Liver (tissue), 9 donors: ENCODE results near the gene PCID2. TPM values are rescaled to one million over a fixed set of nuclear protein-coding genes. Genes with fewer than 3 reads are reported as not detected.

Experiments
- DNase-seq: peaks from one replicate; pipeline ENCODE4 v3.0.0-alpha.2; 2017; ENCODE audit warnings: low spot score
- H3K27ac ChIP-seq, 2 donors: one replicate each; pipeline ENCODE4 v1.7.0; 2013; ENCODE audit warnings: inconsistent platforms in 2 of 2, low read length in 2 of 2, control low read depth in 1 of 2, low read depth in 1 of 2, mild to moderate bottlenecking in 1 of 2
- H3K27me3 ChIP-seq, 4 donors: one replicate each; pipeline versions ENCODE4 v1.6.1 to v1.7.0; 2013; ENCODE audit warnings: low read length in 3 of 4, inconsistent platforms in 1 of 4, mild to moderate bottlenecking in 1 of 4, moderate library complexity in 1 of 4; ENCODE audit not compliant: control insufficient read depth in 4 of 4, insufficient read depth in 4 of 4
- H3K36me3 ChIP-seq, 4 donors: one replicate each; pipeline versions ENCODE4 v1.6.1 to v1.7.0; 2013; ENCODE audit warnings: low read length in 3 of 4, mild to moderate bottlenecking in 3 of 4, low read depth in 1 of 4, moderate library complexity in 1 of 4; ENCODE audit not compliant: control insufficient read depth in 4 of 4, insufficient read depth in 3 of 4
- H3K4me1 ChIP-seq, 4 donors: one replicate each; pipeline versions ENCODE4 v1.6.1 to v1.7.0; 2013; ENCODE audit warnings: low read length in 3 of 4, mild to moderate bottlenecking in 3 of 4, moderate library complexity in 1 of 4; ENCODE audit not compliant: control insufficient read depth in 4 of 4, insufficient read depth in 4 of 4
- H3K4me3 ChIP-seq, 3 donors: one replicate each; pipeline versions ENCODE4 v1.6.1 to v1.7.0; 2013; ENCODE audit warnings: low read length in 3 of 3, control low read depth in 1 of 3, low read depth in 1 of 3, mild to moderate bottlenecking in 1 of 3
- H3K9ac ChIP-seq, 2 donors: one replicate each; pipeline ENCODE4 v1.7.0; 2013; ENCODE audit warnings: low read length in 2 of 2, mild to moderate bottlenecking in 2 of 2, moderate library complexity in 2 of 2, control low read depth in 1 of 2, low read depth in 1 of 2
- H3K9me3 ChIP-seq, 4 donors: one replicate each; pipeline versions ENCODE4 v1.6.1 to v1.7.0; 2013; ENCODE audit warnings: low read length in 3 of 4; ENCODE audit not compliant: control insufficient read depth in 4 of 4
- ATF3 ChIP-seq: IDR thresholded peaks from 2 replicates; pipeline ENCODE4 v1.6.1; 2016; ENCODE audit warnings: antibody characterized with exemption
- CTCF ChIP-seq: fragments of 150-350 bp; IDR thresholded peaks from 2 replicates; pipeline ENCODE4 v1.5.1; 2017; ENCODE audit warnings: improper control_type of control experiment, low read depth, low read length; ENCODE audit not compliant: missing input control
- EGR1 ChIP-seq, 2 donors: IDR thresholded peaks; 2 replicates each; pipeline ENCODE4 v1.6.1; 2016 to 2018; ENCODE audit warnings: antibody characterized with exemption in 2 of 2, low read depth in 2 of 2
- FOXA1 ChIP-seq: IDR thresholded peaks from 2 replicates; pipeline ENCODE4 v1.6.1; 2016; ENCODE audit warnings: antibody characterized with exemption
- FOXA2 ChIP-seq: IDR thresholded peaks from 2 replicates; pipeline ENCODE4 v1.6.1; 2016; ENCODE audit warnings: antibody characterized with exemption
- GABPA ChIP-seq, 2 donors: IDR thresholded peaks in 1 of 2; conservative IDR thresholded peaks in 1 of 2; 2 replicates each; pipeline ENCODE4 v1.6.1; 2016; ENCODE audit warnings: antibody characterized with exemption in 2 of 2, mild to moderate bottlenecking in 1 of 2, moderate library complexity in 1 of 2
- HNF4A ChIP-seq, 2 donors: conservative IDR thresholded peaks; 2 replicates each; pipeline ENCODE4 v1.6.1; 2016; ENCODE audit warnings: antibody characterized with exemption in 2 of 2, mild to moderate bottlenecking in 2 of 2
- JUND ChIP-seq, 2 donors: IDR thresholded peaks; 2 replicates each; pipeline ENCODE4 v1.6.1; 2016; ENCODE audit warnings: antibody characterized with exemption in 2 of 2
- MAX ChIP-seq: IDR thresholded peaks from 2 replicates; pipeline ENCODE4 v1.6.1; 2016; ENCODE audit warnings: antibody characterized with exemption
- NR2F2 ChIP-seq: IDR thresholded peaks from 2 replicates; pipeline ENCODE4 v1.6.1; 2016; ENCODE audit warnings: antibody characterized with exemption
- RAD21 ChIP-seq, 2 donors: IDR thresholded peaks; 2 replicates each; pipeline ENCODE4 v1.6.1; 2016; ENCODE audit warnings: antibody characterized with exemption in 2 of 2, mild to moderate bottlenecking in 2 of 2
- REST ChIP-seq: IDR thresholded peaks from 2 replicates; pipeline ENCODE4 v1.6.1; 2016; ENCODE audit warnings: antibody characterized with exemption, mild to moderate bottlenecking
- RXRA ChIP-seq, 2 donors: IDR thresholded peaks; 2 replicates each; pipeline ENCODE4 v1.6.1; 2017 to 2018; ENCODE audit warnings: antibody characterized with exemption in 2 of 2, mild to moderate bottlenecking in 1 of 2
- SP1 ChIP-seq: IDR thresholded peaks from 2 replicates; pipeline ENCODE4 v1.6.1; 2018; ENCODE audit warnings: antibody characterized with exemption, mild to moderate bottlenecking
- YY1 ChIP-seq: IDR thresholded peaks from 2 replicates; pipeline ENCODE4 v1.6.1; 2016; ENCODE audit warnings: antibody characterized with exemption, mild to moderate bottlenecking
- ZBTB33 ChIP-seq: IDR thresholded peaks from 2 replicates; pipeline ENCODE4 v1.6.1; 2016; ENCODE audit warnings: antibody characterized with exemption
- WGBS: extraction: QIAGEN DNeasy Blood & Tissue Kit; methylation state at CpG from one replicate; pipeline ENCODE4 v1.1.7; 2013; 5-methylcytosine and 5-hydroxymethylcytosine counted together
- polyA plus RNA-seq, 2 donors: library from polyadenylated mRNA; stranded (reverse) in 1 of 2; unstranded in 1 of 2; fragments of 200-250 nt in 1 of 2; fragments of >200 nt in 1 of 2; fragmentation: Nextera tagmentation in 1 of 2; extraction: Ambion mirVana in 1 of 2; gene quantifications; one replicate each; pipeline versions ENCODE4 v1.2.1 to v1.2.3, GENCODE V29; 2013 to 2015
- total RNA-seq, 2 donors: library from RNA; depleted of rRNA; stranded (reverse); fragments of >200 nt; gene quantifications; one replicate each; pipeline ENCODE4 v1.2.3, GENCODE V29; 2014
- donor health status: healthy.
- donor health status: healthy.
- donor health status: healthy.
- donor health status: healthy.
- donor health status: healthy.

Gene PCID2
- total and polyA plus RNA-seq, 4 donors = 13.8 to 39.1 (median 22.7) TPM

GRCh38 chr13:113207890-113208420 lies 514 bp downstream of the PCID2 start:
- TF ChIP-seq ATF3 = no peak
- no peak for TF ChIP-seq HNF4A (conservative IDR thresholded peaks at IDR 0.05)
- Histone ChIP-seq H3K9ac (peak overlapping the region; percentile 86 to 95), H3K9me3 (no peaks in the 10 kb centered on the region), H3K4me3 (peak overlapping the region; percentile 95 to 99 (median 97)), H3K36me3 (peaks cover 0 to 2% (median 0%) of the 10 kb centered on the region in 4 donors), H3K27ac (peak overlapping the region; percentile 99 to 100), H3K4me1 (peaks cover 4 to 43% (median 32%) of the 10 kb centered on the region in 4 donors), H3K27me3 (no peaks in the 10 kb centered on the region)
- under 1% methylated on average over 44 of the region's 44 CpGs for WGBS
- DNase-seq = no peak

GRCh38 chr13:113207460-113207859 lies 1.0 kb downstream of the PCID2 start:
- DNase-seq = no peak
- H3K4me1 ChIP-seq = peaks cover 3 to 43% (median 32%) of the 10 kb centered on the region in 4 donors
- H3K27ac ChIP-seq = peak overlapping the region; percentile 99 to 100
- TF ChIP-seq CTCF (no peak), RXRA (IDR thresholded peaks at IDR 0.05) (no peak), NR2F2 (no peak), YY1 (no peak), FOXA2 (no peak), SP1 (no peak), FOXA1 (no peak), ZBTB33 (no peak), REST (no peak), GABPA (IDR thresholded peaks at IDR 0.05 in 1 of 2, conservative IDR thresholded peaks at IDR 0.05 in 1 of 2) (no peak), EGR1 (IDR thresholded peaks at IDR 0.05; ENCODE audit: low read depth in 2 of 2) (no peak), ATF3 (no peak), RAD21 (IDR thresholded peaks at IDR 0.05) (no peak), MAX (no peak), HNF4A (conservative IDR thresholded peaks at IDR 0.05) (no peak), JUND (IDR thresholded peaks at IDR 0.05) (no peak)
- H3K9ac ChIP-seq = peak overlapping the region; percentile 86 to 95
- no peaks in the 10 kb centered on the region for H3K9me3 ChIP-seq
- no peaks in the 10 kb centered on the region for H3K27me3 ChIP-seq
- H3K36me3 ChIP-seq = peaks cover 0 to 2% (median 0%) of the 10 kb centered on the region in 4 donors
- WGBS = 56% methylated on average over 3 of the region's 3 CpGs
- H3K4me3 ChIP-seq = peak overlapping the region; percentile 95 to 99 (median 97)
